NCI-H1105 (cell line): Measurements from ENCODE around the gene CRAT.

Experiments used
- DNase-seq: peaks from one replicate; lab custom pipeline; 2025; lab: John Stamatoyannopoulos, UW

Gene CRAT

GRCh38 chr9:129110740-129111527 is at the start of gene CRAT, which contains the start of gene PTPA:
Gene CRAT (minus strand): TSS chr9:129110793. CDS start chr9:129110509, 284 bp downstream.
Gene PTPA (plus strand): TSS chr9:129111415. CDS start chr9:129111601, 186 bp downstream.
- DNase-seq: peak; percentile 75

GRCh38 chr9:129156163-129156562 is 45.6 kb upstream of the CRAT start:
- DNase-seq: no peak

GRCh38 chr9:129154866-129155477 is 44.4 kb upstream of the CRAT start:
- no peak for DNase-seq

DNA sequence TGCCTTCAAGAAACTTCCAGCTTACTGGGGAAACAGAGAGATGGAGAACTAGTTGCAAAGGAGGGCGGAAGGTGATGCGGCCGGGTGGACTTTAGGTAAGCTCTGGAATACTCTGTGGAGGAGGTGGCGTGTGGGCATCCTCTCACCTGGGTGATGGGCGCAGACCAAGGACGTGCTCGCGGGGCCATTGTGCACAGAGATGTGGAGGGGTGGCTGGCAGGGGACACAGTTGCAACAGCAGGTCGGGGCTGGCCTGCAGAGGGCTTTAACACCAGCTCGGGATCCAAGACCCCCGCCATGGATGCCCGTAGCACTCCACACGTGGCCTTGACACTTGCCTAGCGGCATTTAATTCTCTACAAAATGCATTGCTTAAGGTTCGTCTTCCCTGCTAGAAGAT is 40.9 kb upstream of the CRAT start:
- no peak for DNase-seq

- no peak for DNase-seq
Observed at GRCh38 chr9:129150672-129151211, 40.1 kb upstream of the CRAT start.

DNA sequence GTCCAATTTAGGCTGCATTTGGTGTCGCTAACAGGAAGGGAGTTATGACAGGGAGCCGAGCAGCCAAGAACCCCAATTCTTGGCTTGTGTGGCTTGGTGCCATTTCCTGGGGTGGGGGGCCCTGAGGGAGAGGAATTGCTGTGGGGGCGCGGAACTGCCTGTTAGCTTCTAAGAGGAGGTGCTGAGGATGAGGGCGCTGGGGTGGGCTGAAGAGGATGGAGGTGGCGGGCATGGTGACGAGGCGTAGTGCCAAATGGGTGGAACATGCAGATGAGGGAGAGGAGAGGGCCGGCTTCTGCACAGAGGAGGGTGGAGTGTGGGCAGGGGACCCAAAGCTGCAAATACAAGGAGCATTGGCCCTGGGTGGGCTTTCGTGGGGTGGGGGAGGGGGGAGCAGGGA is 39.5 kb upstream of the CRAT start:
- no peak for DNase-seq

DNA sequence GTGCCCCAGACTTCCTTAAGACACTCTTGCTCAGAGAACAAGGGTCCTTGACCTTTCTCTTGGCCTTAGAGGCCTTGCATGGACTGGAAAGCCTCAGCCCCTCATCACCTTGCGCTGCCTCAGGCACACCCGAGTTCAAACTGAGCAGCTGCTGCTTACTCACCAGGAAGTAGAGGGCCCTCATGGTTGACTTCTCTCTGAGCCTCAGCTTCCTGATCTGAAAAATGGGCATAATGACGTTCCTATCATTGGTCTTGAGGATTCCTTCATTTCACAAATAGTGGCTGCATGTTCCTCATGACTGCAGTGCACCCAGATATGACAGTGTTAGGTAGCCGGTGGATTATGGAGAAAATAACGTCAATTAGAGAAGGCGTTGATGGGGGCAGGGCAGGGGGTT is 38.8 kb upstream of the CRAT start:
- DNase-seq: no peak

DNA sequence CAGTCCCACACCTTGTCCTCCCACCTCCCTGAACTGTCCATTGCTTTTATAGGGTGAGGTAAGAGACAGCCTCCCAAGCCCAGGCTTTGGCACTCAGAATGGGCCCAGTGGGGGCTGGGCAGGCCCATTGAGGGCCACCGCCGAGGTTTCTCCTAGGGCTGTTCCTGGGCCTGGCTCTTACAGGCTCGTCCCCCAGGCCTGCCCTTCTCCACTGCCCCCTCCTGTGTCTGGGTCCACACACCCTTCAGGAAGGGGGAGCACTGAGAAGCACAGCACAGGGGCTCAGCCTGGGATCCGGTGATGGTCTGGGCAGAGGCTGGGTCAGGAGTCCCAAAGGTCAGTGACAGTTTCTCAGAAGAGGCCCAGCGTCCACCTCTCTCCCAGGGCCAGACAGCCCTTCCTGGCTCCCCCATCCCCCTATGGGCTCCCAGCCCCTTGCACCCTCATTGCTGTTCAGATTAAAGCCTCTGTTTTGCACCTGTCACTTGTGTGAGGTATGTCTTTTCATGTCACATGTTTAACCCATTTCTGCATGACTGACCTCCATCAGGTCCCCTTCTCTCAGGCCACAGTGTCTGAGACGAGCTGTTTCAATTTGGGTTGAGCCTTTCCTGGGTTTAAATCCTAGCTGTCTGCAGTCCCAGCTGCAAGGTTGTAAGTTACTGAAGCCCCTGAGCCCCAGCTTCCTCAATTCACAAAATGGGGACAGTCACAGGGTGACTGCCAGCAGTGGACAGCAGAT is 38.0 kb upstream of the CRAT start:
- no peak for DNase-seq

DNA sequence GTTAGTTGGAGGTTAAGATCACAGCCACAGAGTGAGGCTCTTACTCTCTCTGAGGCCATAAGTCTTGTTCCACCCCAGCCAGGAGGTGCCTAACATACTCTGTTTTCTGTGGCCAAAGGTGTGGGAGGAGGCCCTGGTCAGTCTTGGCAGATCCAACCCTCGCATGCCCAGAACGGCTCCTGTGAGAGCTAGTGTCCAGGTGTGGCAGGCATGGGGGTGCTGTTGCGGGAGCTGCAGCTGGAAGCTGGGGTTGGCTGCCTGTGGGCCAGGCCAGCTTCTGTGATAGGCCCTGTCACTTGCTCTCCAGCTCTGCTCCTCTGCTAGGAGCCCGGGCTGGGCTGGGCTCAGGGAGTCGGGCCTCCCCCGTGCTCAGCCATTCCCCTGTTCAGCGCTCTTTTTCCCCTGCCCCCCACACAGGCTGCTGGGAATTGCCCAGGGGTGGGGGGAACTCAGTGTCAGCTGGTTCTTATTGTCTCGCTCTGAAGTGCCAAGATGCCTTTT is 35.9 kb upstream of the CRAT start:
- DNase-seq: no peak

DNA sequence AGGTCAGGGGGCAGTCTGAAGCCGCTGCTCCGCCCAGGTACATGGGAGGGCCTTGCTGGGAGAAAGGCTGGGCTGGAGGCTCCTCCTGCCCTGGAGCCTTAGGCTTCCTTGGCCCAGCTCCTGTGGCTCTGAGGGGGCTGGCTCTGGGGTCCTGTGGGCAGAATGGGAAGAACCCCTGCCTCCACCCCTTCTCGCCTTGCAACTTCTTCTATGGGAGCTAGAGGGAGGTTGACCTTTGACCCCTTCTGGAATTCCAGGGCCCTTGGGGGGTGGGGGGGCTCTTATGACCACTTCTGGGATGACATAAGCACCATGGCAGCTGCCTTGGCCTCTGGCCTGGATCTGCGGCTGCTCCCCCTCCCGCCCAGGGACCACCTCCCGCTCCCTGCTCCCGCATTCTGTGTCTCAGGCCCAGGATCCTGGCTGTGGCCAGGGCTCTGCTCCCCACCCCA is 35.3 kb upstream of the CRAT start:
- DNase-seq: no peak

GRCh38 chr9:129145316-129145715 is 34.7 kb upstream of the CRAT start:
- no peak for DNase-seq

DNA sequence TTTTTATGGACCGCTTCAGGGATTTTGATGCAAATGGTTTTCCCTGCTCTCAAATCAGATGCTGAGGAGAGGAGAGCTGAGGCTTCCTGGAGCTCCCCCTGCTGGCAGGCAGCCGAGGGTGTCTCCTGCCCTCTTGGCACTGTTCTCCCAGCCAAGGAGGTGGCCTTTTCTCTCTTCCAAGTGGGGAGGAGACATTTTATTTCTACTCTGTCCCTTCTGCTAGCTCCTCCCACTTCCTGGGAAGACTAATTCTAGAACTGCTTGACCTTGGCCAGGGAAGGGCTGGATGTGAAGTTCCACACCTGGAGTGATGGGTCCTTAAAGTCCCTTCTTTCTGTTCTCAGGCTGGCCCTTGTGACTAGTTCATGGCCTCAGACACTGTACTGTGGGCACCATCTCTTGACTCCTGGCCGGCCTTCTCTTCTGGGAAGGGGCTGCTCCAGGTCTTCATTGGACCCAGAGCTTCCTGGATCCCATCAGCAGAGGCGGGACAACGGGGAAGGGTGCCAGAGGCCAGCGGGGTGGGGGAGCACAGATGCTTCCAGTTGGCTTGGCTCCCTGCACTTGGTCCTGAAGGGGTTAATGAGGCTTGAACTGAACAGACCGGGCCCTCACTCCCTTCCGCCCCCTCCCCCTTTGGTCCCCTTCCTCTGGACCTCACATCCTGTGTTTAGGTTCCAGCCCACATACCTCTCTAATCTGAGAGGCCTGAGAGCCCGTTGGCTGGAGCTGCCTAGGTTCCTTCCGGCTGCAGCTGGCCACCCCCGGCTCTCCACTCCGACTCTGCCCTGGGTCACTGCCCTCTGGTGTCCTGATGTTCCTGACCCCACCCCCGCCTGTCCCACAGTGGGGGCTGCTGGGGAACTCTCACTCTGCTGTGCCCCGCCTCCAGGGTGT is 32.7 kb upstream of the CRAT start:
- peak; percentile 54 for DNase-seq

DNA sequence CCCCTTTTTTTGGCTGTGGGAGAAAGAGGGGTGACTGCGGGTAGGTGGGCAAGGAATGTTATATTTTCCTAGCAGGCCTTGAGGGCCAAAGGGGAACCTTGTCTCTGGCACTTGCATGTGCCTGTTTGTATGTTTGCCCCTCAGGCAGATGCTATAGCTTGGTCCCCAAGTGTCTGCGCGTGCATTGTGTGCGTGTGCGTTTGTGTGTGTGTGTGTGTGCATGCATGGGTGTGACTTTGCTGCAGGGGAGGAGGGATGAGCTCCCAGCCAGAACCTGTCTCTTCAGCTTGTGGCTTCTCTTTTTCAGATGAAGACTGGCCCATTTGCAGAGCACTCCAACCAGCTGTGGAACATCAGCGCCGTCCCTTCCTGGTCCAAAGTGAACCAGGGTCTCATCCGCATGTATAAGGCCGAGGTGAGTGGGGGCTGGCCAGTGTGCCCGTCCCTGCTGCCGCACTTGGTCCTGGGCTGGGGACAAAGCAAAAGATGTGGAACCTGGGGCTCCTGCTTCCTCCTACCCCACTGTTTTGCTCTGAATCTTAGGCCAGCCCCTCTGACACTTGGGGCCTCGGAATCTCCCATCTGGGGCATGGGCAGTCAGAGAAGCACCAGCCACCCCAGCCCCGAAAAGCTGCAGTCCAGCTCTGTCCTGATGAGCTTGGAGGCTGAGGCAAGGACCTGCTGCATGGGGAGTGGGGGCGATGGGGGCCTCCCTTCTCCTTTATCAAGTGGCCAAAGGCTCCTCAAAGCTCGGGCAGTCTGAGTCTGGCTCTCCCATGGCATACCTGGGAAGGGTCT is 31.7 kb upstream of the CRAT start:
- DNase-seq: no peak

GRCh38 chr9:129141066-129142041 is 30.8 kb upstream of the CRAT start:
- DNase-seq: no peak

- DNase-seq: peak; percentile 7
Observed at GRCh38 chr9:129140397-129141065, 29.9 kb upstream of the CRAT start.

DNA sequence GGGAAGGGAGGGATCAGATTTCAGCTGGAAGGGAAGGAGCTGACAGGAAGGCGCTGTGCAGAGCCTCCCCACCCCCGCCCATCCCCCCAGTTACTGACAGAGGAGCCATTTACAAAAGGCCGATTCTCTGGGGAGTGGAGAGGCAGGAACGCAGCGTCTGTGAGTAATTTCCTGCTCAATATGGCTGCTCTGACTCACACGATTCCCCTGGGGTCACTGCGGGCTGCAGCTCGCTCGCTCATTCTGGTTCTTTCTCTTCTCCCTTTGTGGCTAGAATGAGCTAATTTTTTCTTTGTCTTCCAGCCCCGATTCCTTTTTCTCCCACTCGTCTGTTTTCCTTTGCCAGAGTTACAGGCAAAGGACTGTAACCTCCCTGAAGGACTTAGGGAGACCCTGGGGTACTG is 29.4 kb upstream of the CRAT start:
- peak; percentile 93 for DNase-seq

- peak; percentile 46 for DNase-seq
Observed at GRCh38 chr9:129139233-129139992, 28.8 kb upstream of the CRAT start.
